ENCODE results near the gene ASB7.
"Not testable (repeated sequence)": the region's sequence is repeated elsewhere in the genome, so short reads cannot be mapped to it uniquely, and the experiment has no call there.

ASB7 gene

DNA sequence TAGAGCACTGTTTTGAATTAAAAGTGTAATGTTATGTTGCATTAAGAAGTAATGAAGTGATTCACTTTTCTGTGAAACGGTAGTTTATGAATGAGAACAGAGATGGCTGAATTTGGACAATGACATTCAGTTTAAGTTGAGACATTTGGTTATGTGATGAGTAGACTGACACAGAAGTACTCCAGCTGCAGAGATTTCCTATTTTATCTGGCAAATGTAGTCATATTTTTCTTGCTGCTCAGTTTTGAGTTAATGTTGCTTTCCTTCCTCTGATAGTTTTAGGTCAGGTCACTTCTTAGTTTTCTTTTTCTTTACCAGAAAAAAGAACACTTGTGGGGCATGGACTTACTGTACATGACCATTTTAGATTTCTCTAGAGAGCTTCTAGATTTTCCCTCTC, 51.2 kb downstream of the ASB7 start:
- no peak for DNase-seq

GRCh38 chr15:100658895-100659294, 56.5 kb downstream of the ASB7 start:
- no peak for DNase-seq

- no peak for DNase-seq
Observed at GRCh38 chr15:100661156-100661555, 58.8 kb downstream of the ASB7 start.

GRCh38 chr15:100663086-100663914, 60.9 kb downstream of the ASB7 start:
- no peak for DNase-seq

DNA sequence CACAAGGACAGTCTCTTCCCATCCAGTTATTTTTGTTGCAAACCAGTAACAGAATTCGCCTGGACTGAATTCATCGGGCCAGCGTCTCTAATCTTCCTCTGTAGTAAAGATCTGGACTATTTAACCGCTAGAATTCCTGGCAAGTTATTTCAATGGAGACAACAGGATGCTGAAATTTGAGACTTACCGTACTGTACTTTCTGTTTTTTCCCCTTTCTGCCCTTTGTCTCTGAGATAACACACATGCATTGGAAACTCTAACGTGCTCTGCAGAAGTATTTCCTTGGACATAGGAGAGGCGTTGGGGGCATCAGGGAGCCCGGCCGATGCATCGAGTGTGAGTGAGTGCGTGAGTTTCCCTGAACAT, 61.5 kb downstream of the ASB7 start:
- no peak for DNase-seq

DNA sequence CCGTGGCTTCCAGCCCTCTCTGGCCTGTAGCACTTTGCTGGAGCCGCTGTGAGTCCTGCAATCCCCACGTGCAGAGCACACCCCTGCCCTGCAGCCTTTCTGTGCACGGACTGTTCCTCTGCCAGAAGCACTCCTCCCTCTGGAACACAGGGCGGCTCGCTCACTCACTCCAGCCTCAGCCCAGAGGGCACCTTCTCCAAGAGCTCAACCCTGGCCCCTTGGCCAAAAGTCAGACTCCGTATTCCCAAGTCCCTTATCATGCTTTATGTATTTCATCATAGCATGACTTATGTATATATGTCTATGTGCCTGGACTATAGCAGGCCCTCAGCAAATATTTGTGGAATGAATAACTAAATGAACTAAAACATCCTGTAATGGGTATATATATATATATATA, 63.2 kb downstream of the ASB7 start:
- no peak for DNase-seq

GRCh38 chr15:100667405-100668347, 65.3 kb downstream of the ASB7 start:
- DNase-seq = no peak

- DNase-seq = no peak
Observed at GRCh38 chr15:100668348-100668745, 66.0 kb downstream of the ASB7 start.

GRCh38 chr15:100669260-100669659, 66.9 kb downstream of the ASB7 start:
- no peak for DNase-seq

DNA sequence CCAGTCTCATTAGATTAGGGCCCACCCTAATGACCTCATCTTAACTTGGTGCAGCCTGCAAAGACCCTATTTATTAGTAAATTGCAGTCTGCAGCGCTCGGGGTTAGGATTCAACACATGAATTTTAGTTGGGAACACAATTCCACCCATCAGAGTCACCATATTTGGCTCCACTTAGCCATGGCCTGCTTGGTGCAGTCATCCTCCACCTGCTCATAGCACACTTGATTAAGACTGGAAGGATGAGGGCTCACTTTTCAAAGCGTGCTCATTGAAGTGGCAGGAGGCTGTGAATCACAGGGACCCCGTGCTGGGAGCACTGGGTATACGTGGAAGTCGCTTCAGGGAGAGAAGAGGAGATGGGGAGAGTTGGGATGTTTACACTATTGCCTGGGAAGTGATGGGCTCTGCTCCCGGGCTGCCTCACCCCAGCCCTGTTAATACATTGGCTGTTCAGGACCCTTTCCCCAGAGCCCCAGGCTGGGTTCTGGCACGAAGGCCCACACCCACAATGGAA, 68.2 kb downstream of the ASB7 start:
- peak; percentile 14 for DNase-seq

- DNase-seq = no peak
Observed at GRCh38 chr15:100671124-100671680, 68.8 kb downstream of the ASB7 start.

DNA sequence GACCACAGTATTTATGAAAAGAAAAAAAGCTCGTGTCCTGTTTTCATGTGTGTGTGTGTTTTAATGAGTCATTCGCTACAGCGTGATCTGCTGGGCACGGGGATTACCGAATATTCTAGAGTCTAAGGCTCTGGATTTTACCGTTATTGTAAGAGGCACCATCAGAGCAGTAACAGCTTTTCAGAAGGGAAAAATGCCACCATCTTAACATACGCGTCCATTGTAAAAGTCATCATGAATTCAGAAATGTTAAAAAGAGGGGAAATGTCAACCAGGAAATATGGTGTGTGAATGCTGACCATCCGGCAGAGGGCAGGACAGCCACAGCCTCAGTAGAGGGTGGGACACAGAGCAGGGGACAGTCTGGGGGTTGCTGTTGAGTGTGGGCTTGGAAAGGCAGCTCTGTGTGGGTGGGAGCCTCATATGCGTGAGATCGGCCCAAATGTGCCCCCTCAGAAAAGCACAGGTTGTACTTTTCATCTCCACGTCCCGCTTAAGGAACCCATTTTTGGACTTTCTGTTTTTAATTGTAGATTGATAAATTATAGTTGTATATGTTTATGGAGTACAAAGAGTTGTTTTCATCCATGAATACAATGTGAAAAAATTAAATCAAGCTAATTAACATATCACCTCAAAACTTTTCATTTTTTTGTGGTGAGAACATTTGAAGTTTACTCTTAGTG, 69.6 kb downstream of the ASB7 start:
- no peak for DNase-seq

GRCh38 chr15:100672959-100673358, 70.6 kb downstream of the ASB7 start:
- no peak for DNase-seq

DNA sequence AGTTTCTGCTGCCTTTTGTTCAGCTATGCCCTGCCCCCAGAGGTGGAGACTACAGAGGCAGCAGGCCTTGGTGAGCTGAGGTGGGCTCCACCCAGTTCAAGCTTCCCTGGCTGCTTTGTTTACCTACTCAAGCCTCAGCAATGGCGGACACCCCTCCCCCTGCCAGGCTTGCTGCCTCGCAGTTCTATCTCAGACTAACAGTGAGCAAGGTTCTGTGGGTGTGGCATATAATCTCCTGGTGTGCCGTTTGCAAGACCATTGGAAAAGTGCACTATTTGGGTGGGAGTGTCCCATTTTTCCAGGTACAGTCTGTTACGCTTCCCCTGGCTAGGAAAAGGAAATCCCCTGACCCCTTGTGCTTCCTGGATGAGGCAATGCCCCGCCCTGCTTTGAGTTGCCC, 76.8 kb downstream of the ASB7 start:
- not testable (repeated sequence) for DNase-seq

GRCh38 chr15:100680726-100681125, 78.3 kb downstream of the ASB7 start:
- no peak for DNase-seq

- no peak for DNase-seq
Observed at GRCh38 chr15:100681335-100681746, 79.0 kb downstream of the ASB7 start.

GRCh38 chr15:100682468-100682867, 80.1 kb downstream of the ASB7 start:
- DNase-seq = no peak

- DNase-seq = no peak
Observed at GRCh38 chr15:100683434-100683833, 81.0 kb downstream of the ASB7 start.

DNA sequence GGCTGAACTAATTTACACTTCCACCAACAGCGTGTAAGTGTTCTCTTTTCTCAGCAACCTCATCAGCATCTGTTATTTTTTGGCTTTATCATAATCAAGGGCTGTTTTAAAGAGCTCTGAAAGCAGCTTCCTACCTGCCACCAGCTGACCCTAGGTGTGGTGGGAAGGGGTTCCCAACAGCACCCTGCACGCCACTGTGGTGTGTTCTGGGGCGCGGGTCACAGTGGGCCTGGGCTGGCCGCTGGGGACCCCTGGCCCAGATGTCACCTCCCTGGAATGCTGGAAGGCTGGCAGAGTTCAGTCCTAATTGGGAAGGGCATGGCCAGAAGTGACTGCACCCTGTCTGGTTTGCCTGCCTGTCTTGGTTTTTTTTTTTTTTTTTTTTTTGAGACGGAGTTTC, 82.2 kb downstream of the ASB7 start:
- DNase-seq = no peak

DNA sequence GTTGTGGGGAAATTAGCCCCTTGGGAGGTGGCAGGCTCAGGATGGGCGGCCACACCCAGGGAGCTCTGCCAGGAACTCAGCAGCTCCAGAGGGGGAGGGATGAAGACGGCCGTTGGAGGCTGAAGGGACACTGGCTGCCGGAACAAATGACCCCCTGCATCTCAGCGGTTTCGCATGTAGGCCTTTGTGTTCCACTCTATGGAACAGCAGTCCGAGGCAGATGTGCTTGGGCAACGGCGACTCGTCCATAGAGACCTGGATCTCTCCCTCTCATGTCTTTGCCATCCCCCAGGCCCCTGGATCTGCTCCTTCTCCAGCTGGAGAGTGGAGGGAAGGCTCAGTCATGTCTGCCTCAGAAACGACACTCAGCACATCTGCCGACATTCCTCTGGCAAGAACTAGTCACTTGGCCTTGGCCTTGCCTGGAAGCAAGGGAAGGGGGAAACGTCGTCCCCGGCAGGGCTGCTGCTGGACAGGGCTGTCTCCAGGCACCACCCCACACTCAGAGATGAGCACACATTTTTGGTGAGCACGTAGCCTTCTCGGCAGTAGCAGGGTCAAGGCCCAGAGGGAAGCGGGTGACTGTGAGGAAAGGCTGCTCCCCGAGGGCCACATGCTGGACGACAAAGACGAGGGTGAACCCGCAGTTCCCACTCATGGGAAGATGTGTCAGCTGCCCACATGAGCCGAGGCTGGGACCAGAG, 83.8 kb downstream of the ASB7 start:
- no peak for DNase-seq

- no peak for DNase-seq
Observed at GRCh38 chr15:100686725-100687473, 84.5 kb downstream of the ASB7 start.

Measured in NCI-H345 (cell line).